ENCODE results near the gene GFER.

GRCh38 chr16:2034696-2035430 lies 50.9 kb downstream of the GFER start:
- TF ChIP-seq CTCF (IDR thresholded peaks at IDR 0.05) (no peak), POLR2A (IDR thresholded peaks at IDR 0.05) (no peak)
